ENCODE data around the gene NDUFC1.

The NDUFC1 gene

DNA sequence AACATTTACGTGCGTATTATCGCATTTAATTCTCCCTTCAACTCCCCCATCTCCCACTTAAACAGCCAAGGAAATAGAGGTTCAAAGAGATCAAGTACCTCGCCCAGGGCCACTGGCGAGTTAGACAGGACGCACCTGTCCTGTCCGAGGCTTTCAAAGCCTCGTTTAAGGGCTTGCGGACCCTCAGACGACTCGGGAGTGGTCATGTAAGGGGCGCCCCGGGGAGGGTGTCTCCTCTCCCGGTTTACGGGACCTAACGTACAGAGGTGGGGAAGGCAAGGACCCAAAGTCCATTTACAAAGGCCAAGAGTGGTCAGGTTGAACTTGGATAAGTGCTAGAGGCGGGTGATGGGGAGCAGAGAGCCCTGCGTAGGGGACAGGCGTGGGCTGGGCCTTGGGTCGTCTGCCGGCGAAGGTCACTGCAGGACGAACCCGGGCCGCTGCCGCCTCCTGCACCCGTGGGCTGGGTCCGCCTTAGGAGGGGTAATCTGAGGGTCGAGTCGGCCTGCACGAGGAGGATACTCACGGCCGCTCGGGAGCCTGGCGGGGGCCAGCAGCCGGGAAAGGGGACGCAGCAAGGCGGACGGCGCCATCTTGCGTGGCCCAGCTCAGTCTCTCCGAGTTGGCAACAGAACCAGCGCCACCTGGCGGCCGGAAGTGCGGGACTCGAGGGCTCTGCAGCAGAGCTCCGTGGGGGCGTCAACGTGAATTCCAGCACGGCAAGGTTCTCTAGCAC lies 6.9 kb downstream of the NDUFC1 start:
- DNase-seq = peak; percentile 90
- TF ChIP-seq, protein P1, sequence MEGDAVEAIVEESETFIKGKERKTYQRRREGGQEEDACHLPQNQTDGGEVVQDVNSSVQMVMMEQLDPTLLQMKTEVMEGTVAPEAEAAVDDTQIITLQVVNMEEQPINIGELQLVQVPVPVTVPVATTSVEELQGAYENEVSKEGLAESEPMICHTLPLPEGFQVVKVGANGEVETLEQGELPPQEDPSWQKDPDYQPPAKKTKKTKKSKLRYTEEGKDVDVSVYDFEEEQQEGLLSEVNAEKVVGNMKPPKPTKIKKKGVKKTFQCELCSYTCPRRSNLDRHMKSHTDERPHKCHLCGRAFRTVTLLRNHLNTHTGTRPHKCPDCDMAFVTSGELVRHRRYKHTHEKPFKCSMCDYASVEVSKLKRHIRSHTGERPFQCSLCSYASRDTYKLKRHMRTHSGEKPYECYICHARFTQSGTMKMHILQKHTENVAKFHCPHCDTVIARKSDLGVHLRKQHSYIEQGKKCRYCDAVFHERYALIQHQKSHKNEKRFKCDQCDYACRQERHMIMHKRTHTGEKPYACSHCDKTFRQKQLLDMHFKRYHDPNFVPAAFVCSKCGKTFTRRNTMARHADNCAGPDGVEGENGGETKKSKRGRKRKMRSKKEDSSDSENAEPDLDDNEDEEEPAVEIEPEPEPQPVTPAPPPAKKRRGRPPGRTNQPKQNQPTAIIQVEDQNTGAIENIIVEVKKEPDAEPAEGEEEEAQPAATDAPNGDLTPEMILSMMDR (IDR thresholded peaks at IDR 0.05; ENCODE audit: low read depth, low read length, missing control alignments) = peak; percentile 94
- Histone ChIP-seq H3K27ac (peak overlapping the region; percentile 52), H3K4me3 (ENCODE audit: low read depth, low read length) (peak overlapping the region; percentile 84), H3K36me3 (replicated peaks) (peaks cover 7% of the 10 kb centered on the region), H3K27me3 (replicated peaks) (no peaks in the 10 kb centered on the region)
- in situ Hi-C loops (cut with HindIII; ENCODE audit: low pct_ligation_motif_present, low sequenced_read_pairs) = no loop called here

DNA sequence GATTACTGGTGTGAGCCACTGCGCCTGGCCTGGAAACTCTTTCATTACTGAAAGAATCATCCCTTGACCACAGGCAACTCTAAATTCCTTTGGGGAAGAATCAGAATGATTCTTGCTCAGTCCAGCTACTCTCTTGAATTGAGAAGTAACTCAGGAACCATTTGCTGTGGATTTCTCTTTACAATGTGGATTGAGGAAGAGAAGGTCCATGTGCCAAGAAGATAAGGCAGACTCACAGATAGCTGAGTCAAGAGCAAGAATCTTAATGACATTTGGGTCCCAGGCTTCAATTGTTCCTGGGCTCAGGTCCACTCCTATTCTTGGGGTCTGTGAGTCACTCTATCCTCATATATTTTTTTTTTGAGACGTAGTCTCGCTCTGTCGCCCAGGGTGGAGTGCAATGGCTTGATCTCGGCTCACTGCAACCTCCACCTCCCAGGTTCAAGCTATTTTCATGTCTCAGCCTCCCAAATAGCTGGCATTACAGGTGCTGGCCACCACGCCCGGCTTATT lies 16.0 kb downstream of the NDUFC1 start:
- Histone ChIP-seq H3K27me3 (replicated peaks) (no peaks in the 10 kb centered on the region), H3K36me3 (replicated peaks) (peaks cover 6% of the 10 kb centered on the region), H3K4me3 (ENCODE audit: low read depth, low read length) (no peak overlapping the region), H3K27ac (no peak overlapping the region)
- DNase-seq = no peak
- TF ChIP-seq, protein P1 (IDR thresholded peaks at IDR 0.05; ENCODE audit: low read depth, low read length, missing control alignments) = no peak
- in situ Hi-C loops (cut with HindIII; ENCODE audit: low pct_ligation_motif_present, low sequenced_read_pairs) = no loop called here

DNA sequence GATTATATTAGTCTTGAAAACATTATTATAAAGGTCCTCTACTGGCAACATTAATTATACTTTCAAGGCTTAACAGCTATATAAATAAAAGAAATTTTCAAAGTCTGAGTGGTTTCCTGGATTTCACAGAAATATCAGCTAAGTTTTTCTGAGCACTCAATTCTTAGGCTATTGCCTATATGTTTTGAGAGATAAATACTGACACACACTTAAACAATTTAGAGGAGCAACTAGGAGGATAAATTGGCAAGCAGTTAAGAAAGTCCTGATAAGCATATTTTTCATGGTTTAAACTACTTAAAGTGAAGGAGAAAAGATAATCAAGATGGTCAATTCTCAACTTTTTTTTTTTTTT lies 19.6 kb downstream of the NDUFC1 start:
- in situ Hi-C loops (cut with HindIII; ENCODE audit: low pct_ligation_motif_present, low sequenced_read_pairs) = no loop called here
- no peak for DNase-seq
- Histone ChIP-seq H3K27me3 (replicated peaks) (no peaks in the 10 kb centered on the region), H3K36me3 (replicated peaks) (no peaks in the 10 kb centered on the region), H3K4me3 (ENCODE audit: low read depth, low read length) (no peak overlapping the region), H3K27ac (peak overlapping the region; percentile 3)
- TF ChIP-seq, protein P1 (IDR thresholded peaks at IDR 0.05; ENCODE audit: low read depth, low read length, missing control alignments) = no peak

DNA sequence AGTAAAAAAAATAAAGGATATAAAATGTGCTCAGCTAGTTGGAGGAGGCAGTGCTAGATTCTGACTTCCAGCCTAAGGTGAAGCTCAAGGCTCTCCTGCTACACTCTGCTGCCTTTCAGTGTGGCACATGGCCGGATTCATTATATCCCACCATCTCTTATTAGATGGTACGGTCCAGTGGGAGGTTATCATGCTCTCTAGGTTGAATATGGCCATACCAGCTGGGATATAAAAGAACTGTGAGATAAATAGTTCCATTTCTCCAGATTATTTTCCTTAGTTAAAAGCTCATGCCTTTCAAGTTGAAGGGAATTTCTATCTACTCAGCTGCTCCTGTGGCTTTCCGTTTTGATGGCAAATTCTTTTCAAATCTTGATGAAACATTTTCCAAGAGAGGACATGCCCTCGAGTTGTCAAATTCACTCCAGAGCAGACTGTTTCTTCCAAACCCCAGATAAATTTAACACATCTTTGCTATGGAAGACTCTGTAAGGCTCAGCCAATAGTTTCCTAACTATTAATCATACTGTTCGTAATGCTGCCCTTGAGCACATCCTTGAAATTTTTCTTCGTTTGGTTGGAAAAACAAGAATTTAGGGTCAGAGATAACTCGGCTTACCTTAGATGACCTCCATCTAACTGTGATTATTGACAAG lies 20.1 kb downstream of the NDUFC1 start:
- peak overlapping the region; percentile 3 for H3K27ac ChIP-seq
- in situ Hi-C loops (cut with HindIII; ENCODE audit: low pct_ligation_motif_present, low sequenced_read_pairs) = no loop called here
- H3K4me3 ChIP-seq (ENCODE audit: low read depth, low read length) = no peak overlapping the region
- no peaks in the 10 kb centered on the region for H3K36me3 ChIP-seq (replicated peaks)
- peak; percentile 25 for DNase-seq
- TF ChIP-seq, protein P1 (IDR thresholded peaks at IDR 0.05; ENCODE audit: low read depth, low read length, missing control alignments) = no peak
- no peaks in the 10 kb centered on the region for H3K27me3 ChIP-seq (replicated peaks)

DNA sequence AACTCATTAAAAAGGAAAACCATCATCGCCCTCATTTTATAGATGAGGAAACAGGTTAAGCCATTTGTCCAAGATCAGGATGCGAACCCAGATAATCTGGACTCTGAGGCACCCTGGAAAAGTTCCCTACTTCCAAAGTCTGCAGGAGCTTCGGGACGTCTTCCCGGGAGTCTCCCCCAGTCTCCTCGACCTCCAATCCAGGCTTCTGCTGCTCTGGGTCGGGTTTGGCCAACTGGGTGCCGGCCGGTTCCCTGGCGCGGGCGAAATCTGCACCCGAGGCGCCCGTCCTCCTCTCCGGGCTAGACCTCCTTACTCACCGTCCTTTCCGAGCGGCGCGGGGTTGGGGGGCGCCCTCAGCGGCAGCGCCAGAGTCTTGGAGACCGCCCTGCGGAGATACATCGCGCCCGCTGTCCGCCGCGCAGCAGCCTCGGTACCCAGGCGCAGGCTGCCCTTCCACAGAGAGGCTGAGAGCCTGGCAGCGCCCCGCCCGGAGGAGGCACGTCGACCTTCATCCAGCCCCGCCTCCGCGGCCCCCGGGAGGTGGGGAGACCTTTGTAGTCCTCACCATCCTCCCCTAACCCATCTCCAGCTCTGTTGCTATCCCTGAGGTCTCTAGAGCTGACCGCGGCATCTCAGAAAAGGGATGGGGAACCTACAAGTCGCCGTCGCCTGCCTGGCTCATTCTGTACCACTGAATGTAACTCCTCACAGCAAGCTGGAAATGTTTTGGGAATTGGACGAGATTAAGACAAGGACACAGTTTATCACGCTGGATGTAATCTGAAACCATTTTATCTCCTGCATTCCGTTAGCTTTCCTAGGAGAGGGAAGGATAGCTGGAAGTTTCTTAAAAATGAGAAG lies 22.3 kb downstream of the NDUFC1 start, which contains the start of gene MGARP:
Gene MGARP (minus strand): TSS at position 466 of the 861 bp plus-strand sequence. CDS start 67 bp downstream, at position 399.
- Histone ChIP-seq H3K27me3 (replicated peaks) (no peaks in the 10 kb centered on the region), H3K36me3 (replicated peaks) (no peaks in the 10 kb centered on the region), H3K27ac (no peak within 1 kb of the TSS), H3K4me3 (ENCODE audit: low read depth, low read length) (peak within 1 kb of the TSS; percentile 62)
- TF ChIP-seq, protein P1 (IDR thresholded peaks at IDR 0.05; ENCODE audit: low read depth, low read length, missing control alignments) = no peak
- in situ Hi-C loops (cut with HindIII; ENCODE audit: low pct_ligation_motif_present, low sequenced_read_pairs) = no loop called here
- no peak for DNase-seq

Data from brain microvascular endothelial cell (primary cell).